CD14-positive monocyte (primary cell): ENCODE measurements around the gene KITLG. TPM values are rescaled to one million over a fixed set of nuclear protein-coding genes. Genes with fewer than 3 reads are reported as not detected.
"Not testable (repeated sequence)": the region's sequence is repeated elsewhere in the genome, so short reads cannot be mapped to it uniquely, and the experiment has no call there.

Source experiments
- DNase-seq, 3 donors: peaks; one replicate each; pipeline ENCODE4 v3.0.0-alpha.2; 2011 to 2022
- H2AFZ ChIP-seq: 2 replicates; pipeline ENCODE4 v1.6.0; 2012; ENCODE audit warnings: mild to moderate bottlenecking, low read depth, low read length, inconsistent platforms; ENCODE audit not compliant: insufficient read depth, poor library complexity, severe bottlenecking
- H3K27ac ChIP-seq, 2 donors: 1 replicate in 1 of 2; 2 replicates in 1 of 2; pipeline ENCODE4 v1.5.1; 2012 to 2013; ENCODE audit warnings: low read length in 2 of 2, control low read depth in 1 of 2, inconsistent platforms in 1 of 2, low read depth in 1 of 2, mild to moderate bottlenecking in 1 of 2
- H3K27me3 ChIP-seq, 2 donors: one replicate each; pipeline versions ENCODE4 v1.6.0 to v1.6.1; 2011 to 2013; ENCODE audit warnings: low read length in 2 of 2; ENCODE audit not compliant: control insufficient read depth in 2 of 2, insufficient read depth in 2 of 2
- H3K36me3 ChIP-seq, 2 donors: replicated peaks in 1 of 2; 1 replicate in 1 of 2; 2 replicates in 1 of 2; pipeline versions ENCODE4 v1.5.1 to v1.6.1; 2012 to 2013; ENCODE audit warnings: low read length in 2 of 2, control low read depth in 1 of 2, inconsistent platforms in 1 of 2, mild to moderate bottlenecking in 1 of 2; ENCODE audit not compliant: insufficient read depth in 2 of 2, control insufficient read depth in 1 of 2
- H3K4me1 ChIP-seq, 2 donors: 1 replicate in 1 of 2; 2 replicates in 1 of 2; pipeline versions ENCODE4 v1.5.1 to v1.6.1; 2012 to 2013; ENCODE audit warnings: low read length in 2 of 2, control low read depth in 1 of 2, inconsistent platforms in 1 of 2, mild to moderate bottlenecking in 1 of 2, moderate library complexity in 1 of 2; ENCODE audit not compliant: insufficient read depth in 2 of 2, control insufficient read depth in 1 of 2
- H3K4me2 ChIP-seq: replicated peaks from 2 replicates; pipeline ENCODE3; 2012; ENCODE audit warnings: low read length, moderate library complexity, mild to moderate bottlenecking; ENCODE audit not compliant: poor library complexity, severe bottlenecking; ENCODE audit errors: extremely low read depth
- H3K4me3 ChIP-seq, 3 experiments: fragments of 200-600 bp in 1 of 3; sonication (generic) in 1 of 3; replicated peaks in 1 of 3; 1 replicate in 2 of 3; 2 replicates in 1 of 3; pipeline ENCODE4 v1.5.1; 2011 to 2013; ENCODE audit warnings: low read length in 3 of 3, mild to moderate bottlenecking in 3 of 3, control low read depth in 2 of 3, low read depth in 2 of 3, inconsistent platforms in 1 of 3, moderate library complexity in 1 of 3
- H3K79me2 ChIP-seq: 2 replicates; pipeline ENCODE4 v1.6.0; 2012; ENCODE audit warnings: mild to moderate bottlenecking, control low read depth, inconsistent platforms, low read length, moderate library complexity; ENCODE audit not compliant: insufficient read depth
- H3K9ac ChIP-seq: 2 replicates; pipeline ENCODE4 v1.6.0; 2017; ENCODE audit warnings: low read length, mild to moderate bottlenecking; ENCODE audit not compliant: insufficient read depth, poor library complexity, severe bottlenecking
- H3K9me3 ChIP-seq, 2 donors: replicated peaks in 1 of 2; 1 replicate in 1 of 2; 2 replicates in 1 of 2; pipeline versions ENCODE4 v1.5.1 to v1.6.1; 2012 to 2013; ENCODE audit warnings: low read length in 2 of 2, control low read depth in 1 of 2; ENCODE audit not compliant: control insufficient read depth in 1 of 2, insufficient read depth in 1 of 2
- H4K20me1 ChIP-seq: 2 replicates; pipeline ENCODE4 v1.6.0; 2012; ENCODE audit warnings: mild to moderate bottlenecking, low read length, control low read depth, moderate library complexity; ENCODE audit not compliant: insufficient read depth
- H3K27ac Mint-ChIP-seq, 7 donors: one replicate each; pipeline ENCODE4 v1.8.0; 2020; ENCODE audit warnings: mild to moderate bottlenecking in 7 of 7, mixed read lengths in 7 of 7, moderate library complexity in 6 of 7, inconsistent platforms in 2 of 7
- H3K27me3 Mint-ChIP-seq, 3 donors: one replicate each; pipeline ENCODE4 v1.8.0; 2021 to 2022; ENCODE audit warnings: low read depth in 3 of 3, mild to moderate bottlenecking in 3 of 3, mixed read lengths in 3 of 3, moderate library complexity in 3 of 3, inconsistent platforms in 1 of 3
- H3K36me3 Mint-ChIP-seq, 2 donors: one replicate each; pipeline ENCODE4 v1.8.0; 2020; ENCODE audit warnings: mixed read lengths in 2 of 2, inconsistent platforms in 1 of 2, mild to moderate bottlenecking in 1 of 2
- H3K4me1 Mint-ChIP-seq: one replicate; pipeline ENCODE4 v1.8.0; 2020; ENCODE audit warnings: mild to moderate bottlenecking, mixed read lengths
- H3K4me3 Mint-ChIP-seq, 2 donors: one replicate each; pipeline ENCODE4 v1.8.0; 2020; ENCODE audit warnings: mild to moderate bottlenecking in 2 of 2, mixed read lengths in 2 of 2, moderate library complexity in 1 of 2
- H3K9me3 Mint-ChIP-seq, 7 donors: one replicate each; pipeline ENCODE4 v1.8.0; 2020 to 2022; ENCODE audit warnings: mixed read lengths in 7 of 7, mild to moderate bottlenecking in 6 of 7, moderate library complexity in 6 of 7, inconsistent platforms in 2 of 7
- CTCF ChIP-seq: fragments of 200-600 bp; IDR thresholded peaks from one replicate; pipeline ENCODE4 v1.8.0; 2022; ENCODE audit warnings: antibody characterized with exemption, mild to moderate bottlenecking
- WGBS: methylation state at CpG from one replicate; pipeline ENCODE4 v1.1.5; 2013; ENCODE audit warnings: missing lambda C conversion rate; ENCODE audit not compliant: insufficient coverage; 5-methylcytosine and 5-hydroxymethylcytosine counted together
- intact Hi-C, 2 donors: fragments of 100-400 bp; cut with micrococcal nuclease; formaldehyde crosslinking; loops; one replicate each; pipeline versions ENCODE4 v1.15.0 to v1.15.1; 2023
- polyA plus RNA-seq, 3 donors: library from polyadenylated mRNA; depleted of rRNA in 1 of 3; unstranded in 2 of 3; stranded (reverse) in 1 of 3; fragments of 300-500 nt in 2 of 3; fragments of >200 nt in 1 of 3; fragmentation: Illumina TruSeq in 2 of 3; gene quantifications; 1 replicate in 2 of 3; 2 replicates in 1 of 3; pipeline ENCODE4 v1.2.3, GENCODE V29; 2012 to 2021

KITLG gene
- polyA plus RNA-seq, 3 donors = 0.03 to 0.07 TPM; not detected in 1

- H3K36me3 Mint-ChIP-seq = no peaks in the 10 kb centered on the region
- Histone ChIP-seq H3K36me3 (no peaks in the 10 kb centered on the region), H3K4me3 (no peak overlapping the region), H2AFZ (no peak overlapping the region), H3K27me3 (no peaks in the 10 kb centered on the region), H4K20me1 (no peaks in the 10 kb centered on the region), H3K9ac (no peak overlapping the region), H3K9me3 (no peaks in the 10 kb centered on the region), H3K27ac (no peak overlapping the region), H3K79me2 (no peaks in the 10 kb centered on the region), H3K4me1 (no peaks in the 10 kb centered on the region), H3K4me2 (no peak overlapping the region)
- no peak overlapping the region for H3K27ac Mint-ChIP-seq
- intact Hi-C loops = no loop called here
- peaks cover 0 to 9% (median 2%) of the 10 kb centered on the region in 7 donors for H3K9me3 Mint-ChIP-seq
- 100% methylated on average over 1 of the region's 2 CpGs for WGBS
- DNase-seq = no peak
- no peak overlapping the region for H3K4me3 Mint-ChIP-seq
- H3K27me3 Mint-ChIP-seq = no peaks in the 10 kb centered on the region
- H3K4me1 Mint-ChIP-seq = no peaks in the 10 kb centered on the region
- TF ChIP-seq CTCF = no peak
These were observed 70.4 kb downstream of the KITLG start for GRCh38 chr12:88509851-88510250.

- TF ChIP-seq CTCF = no peak
- H4K20me1 ChIP-seq = no peaks in the 10 kb centered on the region
- WGBS = 100% methylated on average over 1 of the region's 5 CpGs
These were observed 70.9 kb downstream of the KITLG start for GRCh38 chr12:88509347-88509746.

GRCh38 chr12:88507851-88508250 lies 72.4 kb downstream of the KITLG start:
- H3K27me3 Mint-ChIP-seq, H3K27ac ChIP-seq, H3K27ac Mint-ChIP-seq, H3K4me2 ChIP-seq, DNase-seq, intact Hi-C loops, H3K27me3 ChIP-seq, H3K4me1 Mint-ChIP-seq, H3K4me3 Mint-ChIP-seq, H3K79me2 ChIP-seq, H3K36me3 Mint-ChIP-seq, H3K9me3 ChIP-seq, H3K9ac ChIP-seq, H2AFZ ChIP-seq, H3K4me1 ChIP-seq, H4K20me1 ChIP-seq, H3K36me3 ChIP-seq, H3K9me3 Mint-ChIP-seq, H3K4me3 ChIP-seq: not testable (repeated sequence)
- whole genome bisulfite sequencing = 96% methylated on average over 10 of the region's 12 CpGs

More at GRCh38 chr12:88509347-88509746, 70.9 kb downstream of the KITLG start:
- no peaks in the 10 kb centered on the region for H3K4me1 Mint-ChIP-seq
- no peaks in the 10 kb centered on the region for H3K27me3 Mint-ChIP-seq
- Histone ChIP-seq H3K4me2 (no peak overlapping the region), H3K4me3 (no peak overlapping the region), H3K79me2 (no peaks in the 10 kb centered on the region), H3K27me3 (no peaks in the 10 kb centered on the region), H3K4me1 (no peaks in the 10 kb centered on the region), H3K27ac (no peak overlapping the region), H3K9me3 (no peaks in the 10 kb centered on the region), H2AFZ (no peak overlapping the region), H3K9ac (no peak overlapping the region), H3K36me3 (no peaks in the 10 kb centered on the region)
- intact Hi-C loops = no loop called here
- peaks cover 0 to 9% (median 2%) of the 10 kb centered on the region in 7 donors for H3K9me3 Mint-ChIP-seq
- DNase-seq = no peak
- no peak overlapping the region for H3K4me3 Mint-ChIP-seq
- no peaks in the 10 kb centered on the region for H3K36me3 Mint-ChIP-seq
- H3K27ac Mint-ChIP-seq = no peak overlapping the region
